ENCODE data around the gene LAMC1.

GRCh38 chr1:183025782-183026774 lies 2.9 kb downstream of the LAMC1 start:
- TF ChIP-seq, protein P1, sequence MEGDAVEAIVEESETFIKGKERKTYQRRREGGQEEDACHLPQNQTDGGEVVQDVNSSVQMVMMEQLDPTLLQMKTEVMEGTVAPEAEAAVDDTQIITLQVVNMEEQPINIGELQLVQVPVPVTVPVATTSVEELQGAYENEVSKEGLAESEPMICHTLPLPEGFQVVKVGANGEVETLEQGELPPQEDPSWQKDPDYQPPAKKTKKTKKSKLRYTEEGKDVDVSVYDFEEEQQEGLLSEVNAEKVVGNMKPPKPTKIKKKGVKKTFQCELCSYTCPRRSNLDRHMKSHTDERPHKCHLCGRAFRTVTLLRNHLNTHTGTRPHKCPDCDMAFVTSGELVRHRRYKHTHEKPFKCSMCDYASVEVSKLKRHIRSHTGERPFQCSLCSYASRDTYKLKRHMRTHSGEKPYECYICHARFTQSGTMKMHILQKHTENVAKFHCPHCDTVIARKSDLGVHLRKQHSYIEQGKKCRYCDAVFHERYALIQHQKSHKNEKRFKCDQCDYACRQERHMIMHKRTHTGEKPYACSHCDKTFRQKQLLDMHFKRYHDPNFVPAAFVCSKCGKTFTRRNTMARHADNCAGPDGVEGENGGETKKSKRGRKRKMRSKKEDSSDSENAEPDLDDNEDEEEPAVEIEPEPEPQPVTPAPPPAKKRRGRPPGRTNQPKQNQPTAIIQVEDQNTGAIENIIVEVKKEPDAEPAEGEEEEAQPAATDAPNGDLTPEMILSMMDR (IDR thresholded peaks at IDR 0.05; ENCODE audit: poor library complexity), result no peak
- no peak for TF ChIP-seq EZH2phosphoT487 (IDR thresholded peaks at IDR 0.05; ENCODE audit: low read depth, severe bottlenecking, unreplicated experiment)

Measured in hepatocyte (in vitro differentiated cells).